Gastroesophageal sphincter (tissue), 3 donors: ENCODE measurements around the gene HDAC11.

Source experiments
- CTCF ChIP-seq, 4 experiments: fragments of 200-600 bp in 2 of 4; fragments of 450-650 bp in 2 of 4; sonication (generic) in 1 of 4; IDR thresholded peaks; one replicate each; pipeline ENCODE4 v1.5.1; 2017 to 2019; ENCODE audit warnings: antibody characterized with exemption in 4 of 4, mild to moderate bottlenecking in 2 of 4, moderate library complexity in 2 of 4
- EP300 ChIP-seq: sonication (generic); formaldehyde crosslinking; IDR thresholded peaks from one replicate; pipeline ENCODE4 v1.6.1; 2017; ENCODE audit warnings: antibody characterized with exemption, mild to moderate bottlenecking

- TF ChIP-seq CTCF (IDR thresholded peaks at IDR 0.05) (no peak), EP300 (no peak)
These were observed 45.0 kb downstream of the HDAC11 start for GRCh38 chr3:13524979-13525669.
